HFFc6 (cell line): ENCODE results near the gene C20orf202. TPM values are rescaled to one million over a fixed set of nuclear protein-coding genes. Genes with fewer than 3 reads are reported as not detected.

Experiments
- DNase-seq: peaks from one replicate; pipeline ENCODE4 v3.0.0-alpha.2; 2018
- H3K27ac Mint-ChIP-seq: 2 replicates; pipeline ENCODE4 v1.8.0; 2020; ENCODE audit warnings: mild to moderate bottlenecking, mixed read lengths
- H3K27me3 Mint-ChIP-seq: 2 replicates; pipeline ENCODE4 v1.8.0; 2021; ENCODE audit warnings: mild to moderate bottlenecking, moderate library complexity, mixed read lengths; ENCODE audit not compliant: insufficient read depth
- H3K36me3 Mint-ChIP-seq: 2 replicates; pipeline ENCODE4 v1.8.0; 2021; ENCODE audit warnings: low read depth, mixed read lengths
- H3K4me1 Mint-ChIP-seq: 2 replicates; pipeline ENCODE4 v1.8.0; 2020; ENCODE audit warnings: low read depth, mixed read lengths
- H3K4me3 Mint-ChIP-seq: 2 replicates; pipeline ENCODE4 v1.8.0; 2020; ENCODE audit warnings: mild to moderate bottlenecking, moderate library complexity, mixed read lengths
- H3K9me3 Mint-ChIP-seq: 2 replicates; pipeline ENCODE4 v1.8.0; 2020; ENCODE audit warnings: mild to moderate bottlenecking, mixed read lengths
- CTCF ChIP-seq: fragments of 200-600 bp; sonication (generic); IDR thresholded peaks from 2 replicates; pipeline ENCODE4 v1.5.0; 2021; ENCODE audit warnings: antibody characterized with exemption, mild to moderate bottlenecking
- long read RNA-seq: library from polyadenylated mRNA; unstranded; transcript quantifications from one replicate; pipeline ENCODE4 v2.0.0, GENCODE V29; 2019
- total RNA-seq, 6 experiments: library from RNA; stranded (reverse); fragmentation: NEBNext Ultra II Directional; extraction: Animal tissue kit (Norgen Biotek cat#: 25700); gene quantifications; 2 replicates in 1 of 6; 3 replicates in 5 of 6; pipeline ENCODE4 v1.2.3, GENCODE V29; 2021

The C20orf202 gene
- not detected for total RNA-seq
- long read RNA-seq, result 0 reads

GRCh38 chr20:1202762-1203504, at the start of gene C20orf202:
C20orf202 (plus strand) TSS chr20:1203454; CDS start chr20:1203586, 132 bp downstream.
- Mint-ChIP-seq H3K9me3 (no peaks in the 10 kb centered on the region), H3K27ac (no peak within 1 kb of the TSS), H3K4me1 (peaks cover 9% of the 10 kb centered on the region; the same call in 1 of the 2 replicates), H3K36me3 (no peaks in the 10 kb centered on the region), H3K4me3 (no peak within 1 kb of the TSS), H3K27me3 (peaks cover 24% of the 10 kb centered on the region)
- no peak for DNase-seq
- TF ChIP-seq CTCF, result no peak

GRCh38 chr20:1154226-1154625, 49.0 kb upstream of the C20orf202 start:
- H3K36me3 Mint-ChIP-seq, result peaks cover 38% of the 10 kb centered on the region
- H3K9me3 Mint-ChIP-seq, result no peaks in the 10 kb centered on the region
- no peak for DNase-seq
- H3K27ac Mint-ChIP-seq, result no peak overlapping the region
- TF ChIP-seq CTCF, result no peak
- H3K4me1 Mint-ChIP-seq, result no peaks in the 10 kb centered on the region
- no peak overlapping the region for H3K4me3 Mint-ChIP-seq
- peaks cover 2% of the 10 kb centered on the region for H3K27me3 Mint-ChIP-seq

DNA sequence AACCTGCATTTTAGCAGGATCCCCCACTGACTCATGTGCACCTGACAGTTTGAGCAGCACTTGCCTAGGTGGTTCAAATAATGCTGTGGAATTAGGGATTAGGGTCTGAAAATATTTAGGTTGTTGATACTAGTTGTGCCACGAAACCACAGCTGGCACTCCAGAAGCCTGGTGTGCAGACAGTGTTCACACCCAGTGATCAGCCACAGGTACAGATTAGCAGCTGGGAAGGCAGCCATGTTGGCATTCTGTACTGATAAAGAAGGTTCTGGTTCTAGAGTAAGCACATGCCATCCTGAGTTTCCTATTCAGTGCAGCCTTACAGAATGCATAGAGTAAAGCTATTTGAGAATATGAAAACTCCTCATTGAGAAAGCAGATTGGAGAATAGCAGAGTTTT, 48.6 kb upstream of the C20orf202 start:
- no peak overlapping the region for H3K4me3 Mint-ChIP-seq
- H3K36me3 Mint-ChIP-seq, result peaks cover 38% of the 10 kb centered on the region
- no peak overlapping the region for H3K27ac Mint-ChIP-seq
- peaks cover 2% of the 10 kb centered on the region for H3K27me3 Mint-ChIP-seq
- no peaks in the 10 kb centered on the region for H3K4me1 Mint-ChIP-seq
- TF ChIP-seq CTCF, result no peak
- no peaks in the 10 kb centered on the region for H3K9me3 Mint-ChIP-seq
- no peak for DNase-seq

DNA sequence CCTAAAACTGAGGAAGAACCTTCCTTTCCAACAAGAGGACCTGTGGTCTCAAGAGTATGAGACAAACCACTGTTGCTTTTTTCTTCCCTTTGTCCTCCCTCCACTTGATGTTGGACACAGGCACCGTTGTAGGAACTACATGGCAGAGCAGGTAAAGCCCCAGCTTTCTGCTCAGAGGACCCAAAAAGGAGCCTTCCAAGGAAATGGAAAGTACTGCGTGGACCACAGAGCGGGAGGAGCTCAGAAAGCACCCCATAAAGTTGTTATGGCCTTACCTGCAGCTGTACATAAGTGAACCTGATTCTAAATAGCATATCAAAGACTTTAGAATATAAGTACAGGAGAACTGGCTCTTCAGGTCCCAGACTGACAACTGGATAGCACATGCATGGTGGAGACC, 47.9 kb upstream of the C20orf202 start:
- H3K27me3 Mint-ChIP-seq, result peaks cover 2% of the 10 kb centered on the region
- H3K4me1 Mint-ChIP-seq, result no peaks in the 10 kb centered on the region
- H3K27ac Mint-ChIP-seq, result no peak overlapping the region
- H3K4me3 Mint-ChIP-seq, result no peak overlapping the region
- H3K9me3 Mint-ChIP-seq, result no peaks in the 10 kb centered on the region
- no peak for DNase-seq
- no peak for TF ChIP-seq CTCF
- H3K36me3 Mint-ChIP-seq, result peaks cover 43% of the 10 kb centered on the region

- TF ChIP-seq CTCF, result no peak
- Mint-ChIP-seq H3K27ac (no peak overlapping the region), H3K9me3 (no peaks in the 10 kb centered on the region), H3K36me3 (peaks cover 31% of the 10 kb centered on the region), H3K4me1 (no peaks in the 10 kb centered on the region), H3K4me3 (no peak overlapping the region), H3K27me3 (no peaks in the 10 kb centered on the region; the same call in none of the 2 replicates)
- DNase-seq, result no peak
Measured at GRCh38 chr20:1160496-1160895, 42.8 kb upstream of the C20orf202 start.
